HG03432 (cell line): ENCODE results near the gene ADAMTS17.

ENCODE experiments used
- ATAC-seq: cut with Tn5 transposase; IDR thresholded peaks from one replicate; pipeline ENCODE4 v1.9.1; 2021; ENCODE audit warnings: mild to moderate bottlenecking, moderate library complexity; ENCODE audit not compliant: unreplicated experiment

Gene ADAMTS17

DNA sequence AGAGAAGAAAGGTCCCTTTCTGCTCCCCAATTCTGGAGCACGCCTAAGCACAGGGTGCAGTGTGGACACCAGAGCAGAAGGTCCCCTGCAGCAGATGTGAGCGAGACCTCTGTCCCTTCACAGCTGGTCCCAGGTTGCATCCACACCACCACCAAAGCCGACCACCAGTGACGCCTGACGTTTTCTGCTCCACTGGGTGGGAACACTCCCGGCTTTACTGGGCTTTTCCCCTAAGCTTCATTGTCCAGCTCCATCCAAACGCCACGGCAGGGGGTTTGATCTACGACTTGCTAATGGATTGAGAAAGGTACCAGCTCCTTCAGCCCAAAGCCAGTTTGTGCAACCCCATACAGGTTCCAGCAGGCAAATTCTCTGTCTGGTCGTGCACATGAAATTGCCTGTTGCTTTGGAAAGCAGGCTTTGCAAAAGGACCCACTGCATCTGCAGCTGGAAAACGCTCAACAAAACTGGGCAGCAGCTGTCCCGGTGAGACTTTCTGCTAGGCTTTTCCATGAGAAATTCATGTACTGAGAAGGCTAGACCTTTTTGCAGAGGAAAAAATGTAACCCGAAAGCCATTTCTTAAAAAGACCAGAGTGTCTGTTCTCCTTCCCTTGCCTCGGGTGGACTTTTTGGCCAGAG is 31.1 kb downstream of the ADAMTS17 start:
- ATAC-seq = no peak

DNA sequence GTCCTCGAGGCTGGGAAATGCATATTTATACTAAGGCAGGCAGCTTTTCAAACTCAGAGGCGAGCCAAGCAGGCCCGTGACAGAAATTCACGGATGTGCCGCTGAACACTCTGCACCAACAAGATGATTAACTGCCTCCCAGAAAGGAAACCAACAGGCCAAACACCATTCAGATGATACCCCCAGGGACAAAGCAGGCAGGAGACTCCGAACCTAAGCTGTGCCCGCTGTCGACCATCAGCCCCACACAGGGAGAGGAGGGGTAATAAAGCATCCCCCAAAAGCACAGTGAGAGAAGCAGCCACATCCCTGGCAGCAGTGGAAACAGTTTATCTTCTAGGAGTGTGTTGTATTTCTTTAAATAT is 31.8 kb downstream of the ADAMTS17 start:
- ATAC-seq = no peak

DNA sequence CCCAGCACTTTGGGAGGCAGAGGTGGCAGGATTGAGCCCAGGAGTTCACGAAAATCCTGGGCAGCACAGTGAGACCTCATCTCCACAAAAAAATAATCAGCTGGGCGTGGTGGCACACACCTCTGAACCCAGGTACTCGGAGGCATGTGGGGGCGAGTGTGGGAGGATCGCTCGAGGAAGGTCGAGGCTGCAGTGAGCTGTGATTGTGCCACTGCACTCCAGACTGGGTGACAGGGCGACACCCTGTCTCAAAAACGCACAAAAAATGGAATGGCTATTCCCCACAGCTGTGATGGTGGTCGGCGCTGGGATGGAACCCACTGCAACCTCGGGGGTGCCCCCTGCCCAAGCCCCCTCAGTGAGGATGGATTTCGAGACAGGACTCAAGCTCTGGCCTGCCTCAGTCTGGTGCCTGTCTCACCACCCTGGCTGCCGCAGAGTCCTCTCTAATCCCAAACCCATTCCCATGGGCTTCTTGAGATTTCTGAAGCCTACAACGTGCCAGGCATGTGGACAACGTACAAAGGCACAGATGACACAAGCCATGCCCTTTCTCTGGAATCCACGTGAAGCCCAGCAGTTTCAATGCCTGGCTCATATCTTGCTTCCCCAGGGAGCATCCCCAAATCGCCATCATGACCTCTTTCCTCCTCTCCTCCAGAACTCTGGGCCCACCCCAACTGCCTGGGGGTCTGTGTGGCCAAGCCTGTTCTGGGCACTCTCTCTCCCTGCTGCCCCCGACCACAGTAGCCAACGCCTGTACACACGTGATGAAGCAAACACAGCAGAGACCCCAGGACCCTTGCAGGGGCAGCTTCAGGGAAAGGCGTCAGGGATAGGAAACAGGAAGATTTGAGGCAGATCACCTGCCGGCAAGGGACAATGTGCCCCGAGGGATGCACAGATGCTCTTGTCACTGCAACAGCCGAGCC is 32.4 kb downstream of the ADAMTS17 start:
- no peak for ATAC-seq

DNA sequence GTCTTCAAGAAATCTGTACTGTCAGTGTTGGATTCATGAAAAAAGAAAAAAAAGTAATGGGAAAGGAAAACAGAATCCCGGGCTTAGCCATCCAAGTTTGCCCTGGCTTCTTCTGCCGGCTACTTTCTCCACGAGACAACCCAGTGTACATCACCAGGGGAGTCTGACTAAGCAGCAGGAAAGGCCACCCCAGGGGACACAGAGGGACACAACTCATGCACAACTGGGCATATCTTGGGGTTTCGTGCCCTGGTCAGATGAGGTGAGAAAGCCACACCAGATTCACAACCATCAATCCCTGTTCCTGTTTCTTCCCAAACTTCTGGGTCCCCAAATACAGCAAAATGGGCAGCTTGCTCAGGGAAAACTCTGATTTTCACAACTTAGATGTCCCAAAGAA is 33.2 kb downstream of the ADAMTS17 start:
- no peak for ATAC-seq

DNA sequence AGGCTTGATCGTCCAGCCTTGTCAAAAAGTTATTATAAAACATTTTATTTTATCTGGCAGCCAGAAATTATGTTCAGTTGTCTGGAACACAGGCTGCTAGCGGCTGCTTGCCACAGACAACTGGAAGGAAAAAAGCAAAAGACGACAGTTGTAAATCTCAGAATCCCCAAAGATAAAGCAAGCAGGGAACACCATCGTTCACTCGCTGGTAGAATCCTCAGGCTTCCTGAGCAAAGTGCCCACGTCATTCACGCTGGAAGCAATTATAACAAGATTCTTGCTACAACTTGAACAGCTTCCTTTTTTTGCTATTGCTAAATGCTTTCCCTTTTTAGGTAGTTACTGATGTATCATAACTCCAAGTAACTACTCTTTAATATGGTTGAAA is 33.6 kb downstream of the ADAMTS17 start:
- no peak for ATAC-seq

DNA sequence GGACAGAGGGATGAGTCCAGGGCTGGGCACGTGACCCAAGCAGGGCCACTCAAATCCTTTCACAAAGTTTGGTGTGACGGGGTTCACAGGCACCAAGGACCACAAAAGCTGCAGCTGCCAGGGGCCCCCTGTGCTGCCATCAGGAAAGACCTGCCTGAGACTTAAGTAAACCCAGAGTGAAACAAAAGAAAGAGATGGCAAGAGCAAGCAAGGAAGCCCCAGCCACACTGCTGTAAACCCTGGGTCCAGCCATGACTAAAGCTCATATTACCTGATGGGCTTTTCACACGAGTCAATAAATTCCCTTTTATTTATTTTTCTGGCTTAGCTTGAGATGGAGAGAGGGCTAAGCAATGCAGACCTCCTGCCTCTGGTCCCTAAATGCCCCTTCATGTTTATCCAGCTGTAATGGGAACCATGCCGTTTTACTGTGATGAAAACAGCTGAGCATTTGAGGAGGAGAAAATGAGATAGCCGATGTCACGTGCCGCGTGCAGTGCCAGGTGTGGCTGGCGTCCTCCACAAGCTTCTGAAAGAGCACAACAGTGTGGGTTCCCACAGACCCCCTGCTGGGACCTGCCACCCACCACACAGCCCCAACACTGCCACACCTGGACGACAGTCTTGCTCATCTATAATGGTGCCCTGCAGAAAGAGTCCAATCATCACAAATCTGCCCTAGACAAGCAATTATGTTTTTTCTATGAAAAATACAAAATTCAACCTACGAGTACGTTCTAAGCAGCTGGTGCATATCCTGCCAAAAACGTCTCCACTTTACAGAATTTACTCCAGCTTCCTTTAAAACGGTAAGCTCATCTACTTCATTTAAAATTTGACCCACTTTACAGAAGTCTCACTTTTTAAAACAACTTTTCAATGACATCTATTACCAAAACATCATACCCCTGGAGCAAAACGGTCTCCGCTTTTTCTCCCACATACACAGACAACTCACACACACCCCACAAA is 34.2 kb downstream of the ADAMTS17 start:
- no peak for ATAC-seq

DNA sequence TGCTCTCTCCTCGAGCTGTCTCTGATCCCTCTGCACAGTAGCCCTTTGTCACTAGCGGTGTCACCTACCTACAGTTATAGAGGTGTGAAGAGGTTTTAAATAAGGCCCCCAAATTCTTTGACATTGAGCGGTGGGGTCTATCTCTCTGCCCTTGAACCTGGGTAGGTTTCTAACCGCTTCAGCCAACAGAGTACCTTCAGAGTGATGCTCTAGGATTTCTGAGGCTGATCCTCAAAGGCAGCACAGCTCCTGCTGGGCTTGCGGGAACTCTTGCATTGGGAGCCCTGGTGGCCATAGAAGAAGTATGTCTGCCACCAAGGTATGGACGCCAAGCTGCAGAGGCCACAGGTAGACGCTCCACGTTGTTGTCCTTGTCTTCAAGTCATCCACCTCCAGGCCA is 35.7 kb downstream of the ADAMTS17 start:
- no peak for ATAC-seq

DNA sequence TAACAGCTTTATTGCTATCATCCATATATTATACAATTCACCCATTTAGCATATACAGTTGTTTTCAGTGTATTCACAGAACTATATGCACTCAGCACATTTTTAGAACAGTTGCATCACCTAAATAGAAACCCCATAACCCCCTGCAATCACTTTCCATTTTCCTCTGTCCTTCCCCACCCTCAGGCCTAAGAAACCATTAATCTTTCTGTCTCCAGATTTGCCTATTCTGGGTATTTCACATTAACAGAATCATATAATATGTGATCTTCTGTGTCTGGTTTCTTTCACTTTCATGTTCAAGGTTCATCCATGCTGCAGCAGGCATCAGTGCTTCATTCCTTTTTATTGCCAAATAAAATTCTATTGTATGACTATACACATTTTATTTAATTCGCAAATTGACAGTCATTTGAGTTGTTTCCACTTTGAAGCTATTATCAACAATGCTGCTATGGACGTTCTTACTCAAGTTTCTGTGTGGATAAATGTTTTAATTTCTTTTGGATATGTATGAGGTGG is 39.8 kb downstream of the ADAMTS17 start:
- no peak for ATAC-seq

DNA sequence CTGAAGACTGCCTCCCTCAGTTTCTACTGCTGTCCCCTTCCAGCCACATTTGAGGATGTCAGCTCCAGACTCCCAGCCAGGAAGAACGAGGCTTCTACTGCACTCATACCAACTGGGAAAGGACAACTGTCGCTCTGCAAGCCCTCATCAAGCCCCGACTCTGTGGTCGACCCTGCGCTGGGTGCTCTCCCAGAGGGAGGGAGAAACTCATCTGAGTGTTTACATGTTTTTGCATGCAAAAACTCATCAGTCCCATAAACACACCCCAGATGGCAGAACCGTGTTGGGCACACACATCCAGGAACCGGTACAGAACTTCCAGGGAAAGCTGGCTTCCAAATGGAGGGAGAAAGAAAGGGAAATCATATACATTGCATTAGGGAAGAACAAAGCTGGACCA is 43.5 kb downstream of the ADAMTS17 start:
- no peak for ATAC-seq

DNA sequence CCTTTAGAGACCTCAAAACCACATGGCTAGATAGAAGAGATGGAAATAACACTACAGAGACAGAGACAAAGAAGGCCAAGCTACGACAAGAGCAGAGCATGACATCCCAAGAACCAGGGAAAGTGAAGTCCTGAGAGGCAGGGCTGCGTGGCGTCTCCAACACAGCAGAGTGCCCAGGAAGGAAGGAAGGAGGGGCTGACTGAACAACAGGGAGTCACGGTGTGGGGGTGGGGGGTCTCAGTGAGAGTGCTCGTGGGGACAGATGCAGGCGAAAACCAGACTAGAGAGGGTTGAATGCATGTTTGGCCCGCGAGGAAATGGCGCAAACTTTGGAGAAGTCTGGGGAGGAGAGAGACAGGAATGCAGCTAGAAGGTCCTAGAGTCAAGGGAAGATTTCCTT is 44.0 kb downstream of the ADAMTS17 start:
- no peak for ATAC-seq

DNA sequence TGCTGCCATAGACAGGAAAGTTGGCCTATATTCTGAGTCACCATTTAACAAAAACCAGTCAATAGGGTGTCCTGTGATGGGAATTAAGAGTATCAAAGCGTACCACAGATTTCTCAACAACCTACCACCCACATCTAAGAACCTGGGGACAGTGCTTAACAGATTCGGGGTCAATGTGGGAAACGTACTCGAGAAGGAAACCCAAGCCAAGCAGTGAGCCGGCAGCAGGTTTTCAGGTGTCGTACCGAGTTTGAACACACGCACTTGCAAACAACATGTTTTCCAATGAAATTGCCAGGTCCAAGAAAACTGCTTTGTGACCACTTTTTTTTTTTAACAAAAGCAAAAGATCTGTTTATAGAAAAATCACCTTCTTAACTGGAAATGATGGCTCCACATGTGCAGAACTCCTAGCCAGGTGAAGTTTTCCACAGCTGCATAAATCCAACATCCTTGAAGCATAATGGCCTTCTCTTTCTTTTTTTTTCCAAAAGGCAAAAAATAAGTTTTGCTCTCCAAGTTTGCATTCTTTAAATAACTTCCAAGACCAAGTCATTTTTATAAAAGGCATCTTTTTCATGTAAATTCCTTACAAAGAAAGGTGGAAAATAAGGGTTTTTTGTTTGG is 45.7 kb downstream of the ADAMTS17 start:
- no peak for ATAC-seq

DNA sequence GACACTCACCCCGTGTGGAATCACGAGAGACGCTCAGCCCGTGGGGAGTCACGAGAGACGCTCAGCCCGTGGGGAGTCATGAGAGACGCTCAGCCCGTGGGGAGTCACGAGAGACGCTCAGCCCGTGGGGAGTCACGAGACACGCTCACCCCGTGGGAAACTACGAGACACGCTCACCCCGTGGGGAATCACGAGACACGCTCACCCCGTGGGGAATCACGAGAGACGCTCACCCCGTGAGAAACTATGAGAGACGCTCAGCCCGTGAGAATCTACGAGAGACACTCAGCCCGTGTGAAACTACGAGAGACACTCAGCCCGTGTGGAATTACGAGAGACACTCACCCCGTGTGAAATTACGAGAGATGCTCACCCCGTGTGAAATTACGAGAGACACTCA is 49.8 kb downstream of the ADAMTS17 start:
- ATAC-seq = no peak

DNA sequence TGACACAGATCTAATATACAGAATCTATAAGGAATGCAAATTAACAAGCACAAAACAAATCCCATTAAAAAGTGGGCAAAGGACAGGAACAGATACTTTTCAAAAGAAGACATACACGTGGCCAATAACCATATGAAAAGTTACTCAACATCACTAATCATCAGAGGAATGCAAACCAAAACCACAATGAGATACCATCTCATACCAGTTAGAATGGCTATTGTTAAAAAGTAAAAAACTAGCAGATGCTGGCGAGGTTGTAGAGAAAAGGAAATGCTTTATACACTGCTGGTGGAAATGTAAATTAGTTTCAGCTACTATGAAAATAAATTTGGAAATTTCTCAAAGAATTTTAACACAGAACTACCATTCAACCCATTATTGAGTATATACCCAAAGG is 50.7 kb downstream of the ADAMTS17 start:
- ATAC-seq = no peak

DNA sequence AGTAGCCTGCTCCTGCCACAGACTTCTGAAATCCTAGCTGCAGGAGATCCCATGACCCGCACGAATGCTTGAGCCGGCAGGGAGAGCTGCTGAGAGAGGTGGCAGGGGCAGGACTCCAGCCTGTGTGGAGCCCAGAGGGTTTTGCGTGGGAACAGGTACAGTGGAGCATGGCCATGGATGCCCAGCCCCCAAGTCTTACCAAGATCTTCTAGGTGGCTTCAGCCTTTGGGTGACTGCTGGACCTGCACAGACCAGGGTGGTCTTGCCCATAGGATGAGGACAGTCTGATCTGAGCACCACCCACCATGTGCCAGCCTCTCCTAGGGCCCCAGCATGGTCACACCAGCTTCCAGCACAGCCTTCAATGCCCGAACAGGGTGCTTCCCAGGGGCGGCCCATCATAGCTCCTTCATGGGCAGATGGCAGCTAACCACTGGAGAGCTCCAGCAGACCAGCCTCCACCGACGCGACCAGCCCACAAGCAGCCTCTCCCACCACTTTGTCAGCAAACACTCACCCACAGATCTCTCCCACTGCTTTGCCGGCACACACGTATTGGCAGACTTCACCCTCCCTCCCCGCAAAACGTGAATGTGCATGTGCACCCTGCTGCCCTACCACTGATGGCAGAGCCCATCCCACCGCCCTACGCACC is 56.0 kb downstream of the ADAMTS17 start:
- ATAC-seq = no peak

DNA sequence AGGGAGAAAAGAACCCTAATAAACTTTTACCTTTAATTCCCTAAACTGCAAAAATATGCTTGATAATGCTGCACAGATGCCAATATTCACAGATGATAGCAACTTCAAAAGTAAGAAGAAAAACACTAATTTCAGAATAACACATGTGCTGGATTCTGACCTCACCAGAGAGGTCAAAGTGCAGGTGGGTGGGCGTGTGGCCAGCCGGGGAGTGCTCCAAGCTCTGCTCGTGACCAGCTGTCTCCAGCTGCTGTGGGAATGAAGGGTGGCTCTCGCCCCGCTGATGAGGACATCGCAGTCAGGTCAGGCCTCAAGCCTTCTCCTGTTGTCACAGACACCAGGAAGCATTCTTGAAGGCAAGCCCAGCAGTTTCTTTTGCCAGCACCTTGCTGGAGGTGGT is 57.1 kb downstream of the ADAMTS17 start:
- ATAC-seq = no peak

DNA sequence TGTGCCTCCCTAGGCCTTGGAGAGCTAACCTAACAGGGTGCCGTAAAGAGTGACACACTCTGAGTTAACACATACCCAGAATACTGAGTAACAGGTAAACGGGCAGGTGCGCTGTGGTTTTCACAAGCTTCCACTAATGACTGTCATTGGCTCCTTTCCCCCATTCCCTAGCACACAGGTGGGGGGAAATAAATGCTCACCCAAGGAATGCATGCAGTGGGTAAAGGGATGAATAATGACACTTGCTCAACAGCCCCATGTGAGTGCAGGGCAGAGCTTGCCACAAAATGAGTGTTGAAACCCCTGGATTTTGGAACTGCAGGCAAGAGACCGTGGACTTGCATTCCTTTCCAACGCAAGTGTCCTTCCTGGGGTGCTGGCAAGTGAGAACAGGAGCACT is 57.6 kb downstream of the ADAMTS17 start:
- no peak for ATAC-seq

DNA sequence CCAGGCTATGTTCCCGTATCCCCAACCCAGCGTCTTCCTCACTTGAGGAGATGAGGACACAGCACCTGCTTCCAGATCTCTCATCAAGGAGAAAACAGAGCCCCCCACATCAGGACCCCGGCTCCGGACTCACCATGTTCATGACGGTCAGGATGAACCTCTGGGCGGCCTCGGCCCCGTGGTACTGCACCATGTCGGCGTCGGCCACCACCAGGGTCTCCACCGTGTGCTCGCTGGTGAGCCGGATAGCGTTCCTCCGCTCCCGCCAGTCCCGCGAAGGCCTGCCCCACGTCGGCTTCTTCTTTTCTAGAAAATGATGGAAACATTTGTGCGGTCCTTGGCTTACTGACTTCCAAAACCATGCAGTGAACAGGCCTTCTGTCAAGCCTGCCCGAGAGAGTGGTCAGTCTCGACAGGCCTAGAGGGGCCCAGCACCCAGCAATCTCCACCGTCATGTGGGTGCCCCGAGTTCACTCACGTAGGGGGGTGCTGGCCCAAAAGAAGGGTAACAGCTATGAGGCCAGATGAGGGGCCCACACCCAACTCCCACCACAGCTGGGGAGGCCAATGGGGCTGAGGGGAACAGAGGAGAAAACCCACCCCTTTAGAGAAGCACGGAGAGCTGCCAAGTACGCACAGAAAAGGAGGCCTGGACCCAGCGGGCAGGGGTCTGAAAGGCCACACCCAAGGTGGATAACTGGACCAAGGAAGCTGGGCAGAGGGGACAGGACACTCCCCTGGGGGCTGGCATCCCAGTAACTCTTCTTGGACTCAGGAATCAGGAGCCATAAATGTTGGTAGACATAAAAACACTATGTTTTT is 60.5 kb downstream of the ADAMTS17 start:
- no peak for ATAC-seq

DNA sequence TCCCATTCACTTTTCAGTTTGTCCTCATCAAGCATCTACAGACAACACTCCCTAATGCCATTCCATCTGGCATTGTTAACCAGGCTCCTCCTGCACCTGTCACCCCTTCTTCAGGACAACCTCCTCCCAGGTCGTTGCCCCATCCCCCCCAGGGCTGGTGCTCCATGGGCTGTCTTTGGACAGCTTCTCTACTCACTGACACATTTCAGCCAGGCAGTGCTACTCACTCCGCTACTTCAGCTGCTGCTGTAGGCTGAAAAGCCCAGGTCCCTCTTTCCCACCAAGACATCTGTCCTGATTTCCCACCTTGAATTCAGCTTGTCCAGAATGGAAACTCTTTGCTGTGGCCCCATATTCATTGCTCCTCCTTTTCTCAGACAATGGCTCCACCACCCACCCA is 61.9 kb downstream of the ADAMTS17 start:
- no peak for ATAC-seq

DNA sequence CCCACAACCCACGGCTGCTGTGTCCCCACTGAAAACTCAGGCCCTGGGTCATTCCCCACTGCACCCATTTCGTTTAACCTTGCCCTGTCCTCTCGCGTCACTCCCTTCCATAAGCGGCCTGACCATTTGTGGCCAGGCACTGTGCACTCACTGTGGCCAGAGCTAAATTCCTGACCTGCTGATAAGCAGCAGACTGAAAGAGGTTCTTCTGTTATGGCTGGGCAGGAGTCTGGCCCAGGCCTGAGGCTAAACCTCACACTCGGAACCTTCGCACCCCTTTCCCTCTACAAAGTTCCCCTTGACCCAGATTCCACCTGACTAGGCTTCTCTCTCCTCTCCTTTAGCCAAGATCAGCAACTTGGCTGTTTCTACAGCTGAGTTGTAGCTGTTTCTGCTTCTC is 62.3 kb downstream of the ADAMTS17 start:
- ATAC-seq = no peak
